CD4-positive, alpha-beta T cell treated with Interleukin-6 at 100 ng/mL for 8 hours (primary cell): ENCODE results near the gene PCDHGC3.
A peak's percentile ranks its signal among the peaks of the same experiment; 100 is the strongest.

Experiments
- DNase-seq: peaks from one replicate; pipeline ENCODE4 v3.0.0-alpha.2; 2020; ENCODE audit warnings: mixed read lengths, low spot score

Gene PCDHGC3

GRCh38 chr5:141508440-141508797, 32.7 kb downstream of the PCDHGC3 start:
- DNase-seq, result no peak

- DNase-seq, result no peak
Measured at GRCh38 chr5:141508798-141509611, 33.2 kb downstream of the PCDHGC3 start.

GRCh38 chr5:141510160-141510559, 34.4 kb downstream of the PCDHGC3 start:
- DNase-seq, result no peak

- DNase-seq, result no peak
Measured at GRCh38 chr5:141510850-141511601, 35.3 kb downstream of the PCDHGC3 start.

GRCh38 chr5:141511771-141512325, 36.1 kb downstream of the PCDHGC3 start:
- no peak for DNase-seq

GRCh38 chr5:141512390-141512910, 36.7 kb downstream of the PCDHGC3 start:
- DNase-seq, result peak; percentile 82

GRCh38 chr5:141512911-141513626, 37.3 kb downstream of the PCDHGC3 start:
- DNase-seq, result peak; percentile 12

GRCh38 chr5:141513627-141514329, 38.0 kb downstream of the PCDHGC3 start:
- DNase-seq, result peak; percentile 25

- no peak for DNase-seq
Measured at GRCh38 chr5:141514330-141515133, 38.8 kb downstream of the PCDHGC3 start.

GRCh38 chr5:141515141-141515540, 39.4 kb downstream of the PCDHGC3 start:
- no peak for DNase-seq

- no peak for DNase-seq
Measured at GRCh38 chr5:141515946-141516671, 40.3 kb downstream of the PCDHGC3 start.

- no peak for DNase-seq
Measured at GRCh38 chr5:141516672-141517025, 40.9 kb downstream of the PCDHGC3 start.

- DNase-seq, result no peak
Measured at GRCh38 chr5:141517312-141517711, 41.5 kb downstream of the PCDHGC3 start.

GRCh38 chr5:141517880-141518617, 42.3 kb downstream of the PCDHGC3 start:
- DNase-seq, result no peak

- DNase-seq, result no peak
Measured at GRCh38 chr5:141518618-141519015, 42.9 kb downstream of the PCDHGC3 start.

- DNase-seq, result no peak
Measured at GRCh38 chr5:141519605-141520565, 44.1 kb downstream of the PCDHGC3 start.

- no peak for DNase-seq
Measured at GRCh38 chr5:141521244-141521781, 45.5 kb downstream of the PCDHGC3 start.

- DNase-seq, result no peak
Measured at GRCh38 chr5:141522301-141522700, 46.5 kb downstream of the PCDHGC3 start.
